ENCODE measurements around the gene LARP1.

LARP1 gene

GRCh38 chr5:154778534-154778933 is 23.4 kb downstream of the LARP1 start:
- no peak overlapping the region for H3K4me3 ChIP-seq (ENCODE audit: low read length, poor library complexity, severe bottlenecking)
- no peak overlapping the region for H2AFZ ChIP-seq (ENCODE audit: low read length)
- TF ChIP-seq EZH2phosphoT487 (IDR thresholded peaks at IDR 0.05; ENCODE audit: borderline replicate concordance) (no peak), CTCF (conservative IDR thresholded peaks at IDR 0.05; ENCODE audit: low read length) (no peak)
- H3K27me3 ChIP-seq (ENCODE audit: insufficient read depth, low read length, poor library complexity, severe bottlenecking) = no peaks in the 10 kb centered on the region
- no peaks in the 10 kb centered on the region for H3F3A ChIP-seq (ENCODE audit: low read depth)
- H3K79me2 ChIP-seq (ENCODE audit: insufficient read depth, low read length) = peaks cover 97% of the 10 kb centered on the region
- H3K4me2 ChIP-seq (ENCODE audit: low read depth, low read length, poor library complexity, severe bottlenecking) = no peak overlapping the region
- no peaks in the 10 kb centered on the region for H3K9me2 ChIP-seq (replicated peaks; ENCODE audit: low read depth, low read length)
- H3K9ac ChIP-seq (ENCODE audit: low read depth, low read length, poor library complexity, severe bottlenecking) = no peak overlapping the region
- H3K36me3 ChIP-seq (ENCODE audit: insufficient read depth, low read length) = no peaks in the 10 kb centered on the region
- peaks cover 60% of the 10 kb centered on the region for H4K20me1 ChIP-seq (ENCODE audit: insufficient read depth, low read length, poor library complexity, severe bottlenecking)
- H3K9me3 ChIP-seq (ENCODE audit: insufficient read depth, low read depth, low read length) = no peaks in the 10 kb centered on the region
- no peaks in the 10 kb centered on the region for H3K4me1 ChIP-seq (ENCODE audit: insufficient read depth, low read length, poor library complexity, severe bottlenecking)

GRCh38 chr5:154779105-154779504 is 23.9 kb downstream of the LARP1 start:
- H3K4me1 ChIP-seq (ENCODE audit: insufficient read depth, low read length, poor library complexity, severe bottlenecking) = no peaks in the 10 kb centered on the region
- no peaks in the 10 kb centered on the region for H3K36me3 ChIP-seq (ENCODE audit: insufficient read depth, low read length)
- H4K20me1 ChIP-seq (ENCODE audit: insufficient read depth, low read length, poor library complexity, severe bottlenecking) = peaks cover 57% of the 10 kb centered on the region
- H3K4me2 ChIP-seq (ENCODE audit: low read depth, low read length, poor library complexity, severe bottlenecking) = no peak overlapping the region
- no peak overlapping the region for H2AFZ ChIP-seq (ENCODE audit: low read length)
- no peaks in the 10 kb centered on the region for H3K27me3 ChIP-seq (ENCODE audit: insufficient read depth, low read length, poor library complexity, severe bottlenecking)
- TF ChIP-seq EZH2phosphoT487 (IDR thresholded peaks at IDR 0.05; ENCODE audit: borderline replicate concordance) (no peak), CTCF (conservative IDR thresholded peaks at IDR 0.05; ENCODE audit: low read length) (no peak)
- no peak overlapping the region for H3K4me3 ChIP-seq (ENCODE audit: low read length, poor library complexity, severe bottlenecking)
- no peaks in the 10 kb centered on the region for H3K9me2 ChIP-seq (replicated peaks; ENCODE audit: low read depth, low read length)
- no peaks in the 10 kb centered on the region for H3K9me3 ChIP-seq (ENCODE audit: insufficient read depth, low read depth, low read length)
- H3K79me2 ChIP-seq (ENCODE audit: insufficient read depth, low read length) = peaks cover 97% of the 10 kb centered on the region
- H3K9ac ChIP-seq (ENCODE audit: low read depth, low read length, poor library complexity, severe bottlenecking) = no peak overlapping the region
- H3F3A ChIP-seq (ENCODE audit: low read depth) = no peaks in the 10 kb centered on the region

GRCh38 chr5:154780128-154780527 is 25.0 kb downstream of the LARP1 start:
- Histone ChIP-seq H3K9me2 (replicated peaks; ENCODE audit: low read depth, low read length) (no peaks in the 10 kb centered on the region), H3K4me2 (ENCODE audit: low read depth, low read length, poor library complexity, severe bottlenecking) (no peak overlapping the region), H4K20me1 (ENCODE audit: insufficient read depth, low read length, poor library complexity, severe bottlenecking) (peaks cover 64% of the 10 kb centered on the region), H2AFZ (ENCODE audit: low read length) (no peak overlapping the region), H3K9me3 (ENCODE audit: insufficient read depth, low read depth, low read length) (no peaks in the 10 kb centered on the region), H3K4me1 (ENCODE audit: insufficient read depth, low read length, poor library complexity, severe bottlenecking) (no peaks in the 10 kb centered on the region), H3K27me3 (ENCODE audit: insufficient read depth, low read length, poor library complexity, severe bottlenecking) (no peaks in the 10 kb centered on the region), H3K36me3 (ENCODE audit: insufficient read depth, low read length) (no peaks in the 10 kb centered on the region), H3F3A (ENCODE audit: low read depth) (no peaks in the 10 kb centered on the region), H3K79me2 (ENCODE audit: insufficient read depth, low read length) (peaks cover 97% of the 10 kb centered on the region), H3K9ac (ENCODE audit: low read depth, low read length, poor library complexity, severe bottlenecking) (no peak overlapping the region), H3K4me3 (ENCODE audit: low read length, poor library complexity, severe bottlenecking) (no peak overlapping the region)
- TF ChIP-seq CTCF (conservative IDR thresholded peaks at IDR 0.05; ENCODE audit: low read length) = no peak
- TF ChIP-seq EZH2phosphoT487 (IDR thresholded peaks at IDR 0.05; ENCODE audit: borderline replicate concordance) = no peak
